ENCODE measurements around the gene MTUS2. TPM values are rescaled to one million over a fixed set of nuclear protein-coding genes. Genes with fewer than 3 reads are reported as not detected.

The MTUS2 gene
- total RNA-seq, 2 donors from 2014 or later = 4.0 to 5.4 TPM

DNA sequence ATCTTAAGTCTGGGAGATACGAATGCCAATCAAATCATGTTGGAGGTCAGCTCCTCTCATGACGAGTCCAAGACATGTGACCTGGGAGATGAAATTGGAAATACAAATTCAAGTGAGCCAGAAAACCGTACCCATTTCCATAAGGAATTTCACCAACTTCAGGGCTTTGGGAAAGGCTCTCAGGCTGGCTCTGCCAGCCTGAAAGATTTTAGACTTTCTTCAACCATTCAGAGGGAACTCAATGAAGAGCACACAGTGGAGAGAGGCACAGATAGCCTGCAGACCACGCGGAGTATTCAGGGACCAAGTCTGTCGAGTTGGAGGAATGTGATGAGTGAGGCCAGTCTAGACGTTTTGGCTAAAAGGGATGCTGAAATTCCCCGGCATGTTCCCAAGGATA is 204.6 kb downstream of the MTUS2 start:
- no peak for ATAC-seq
- TF ChIP-seq, protein P1, sequence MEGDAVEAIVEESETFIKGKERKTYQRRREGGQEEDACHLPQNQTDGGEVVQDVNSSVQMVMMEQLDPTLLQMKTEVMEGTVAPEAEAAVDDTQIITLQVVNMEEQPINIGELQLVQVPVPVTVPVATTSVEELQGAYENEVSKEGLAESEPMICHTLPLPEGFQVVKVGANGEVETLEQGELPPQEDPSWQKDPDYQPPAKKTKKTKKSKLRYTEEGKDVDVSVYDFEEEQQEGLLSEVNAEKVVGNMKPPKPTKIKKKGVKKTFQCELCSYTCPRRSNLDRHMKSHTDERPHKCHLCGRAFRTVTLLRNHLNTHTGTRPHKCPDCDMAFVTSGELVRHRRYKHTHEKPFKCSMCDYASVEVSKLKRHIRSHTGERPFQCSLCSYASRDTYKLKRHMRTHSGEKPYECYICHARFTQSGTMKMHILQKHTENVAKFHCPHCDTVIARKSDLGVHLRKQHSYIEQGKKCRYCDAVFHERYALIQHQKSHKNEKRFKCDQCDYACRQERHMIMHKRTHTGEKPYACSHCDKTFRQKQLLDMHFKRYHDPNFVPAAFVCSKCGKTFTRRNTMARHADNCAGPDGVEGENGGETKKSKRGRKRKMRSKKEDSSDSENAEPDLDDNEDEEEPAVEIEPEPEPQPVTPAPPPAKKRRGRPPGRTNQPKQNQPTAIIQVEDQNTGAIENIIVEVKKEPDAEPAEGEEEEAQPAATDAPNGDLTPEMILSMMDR (IDR thresholded peaks at IDR 0.05) = no peak
- no peak for TF ChIP-seq POLR2A (IDR thresholded peaks at IDR 0.05)
- Histone ChIP-seq H3K36me3 (replicated peaks in 1 of 2; ENCODE audit: insufficient read depth in 1 of 2, low read depth in 2 of 2) (no peaks in the 10 kb centered on the region), H3K4me1 (no peaks in the 10 kb centered on the region), H3K27me3 (no peaks in the 10 kb centered on the region), H3K9me3 (no peaks in the 10 kb centered on the region), H3K4me3 (no peak overlapping the region), H3K27ac (no peak overlapping the region)
- no peak for DNase-seq
- WGBS, 2 donors = 70 to 74% methylated on average over 8 of the region's 8 CpGs
- intact Hi-C loops (cut with DNase I) = no loop called here

DNA sequence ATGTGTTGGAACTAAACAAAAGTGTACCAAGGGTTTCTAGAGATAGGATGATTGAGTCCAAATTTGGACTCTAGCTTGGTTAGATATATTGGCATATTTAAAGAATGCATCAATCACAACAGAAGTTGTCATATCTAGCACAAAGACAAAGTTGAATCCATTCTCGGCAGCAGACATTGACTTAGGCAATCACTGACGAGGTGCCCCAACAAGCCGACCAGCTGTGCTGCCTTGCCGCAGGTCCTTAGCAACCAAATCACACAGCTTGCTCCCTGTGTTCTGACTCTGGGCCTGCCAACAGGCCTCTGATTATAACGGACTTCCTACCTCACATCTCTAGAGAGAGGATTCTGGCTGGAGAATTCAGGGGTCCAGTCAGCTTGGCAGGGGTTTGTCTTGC is 208.7 kb downstream of the MTUS2 start:
- intact Hi-C loops (cut with DNase I) = no loop called here
- no peak overlapping the region for H3K4me3 ChIP-seq
- TF ChIP-seq, protein P1 (IDR thresholded peaks at IDR 0.05) = no peak
- no peak for TF ChIP-seq POLR2A (IDR thresholded peaks at IDR 0.05)
- 64 to 85% methylated on average over 5 of the region's 5 CpGs for WGBS, 2 donors
- DNase-seq = peak in 1 of 4 donors; percentile 10
- H3K27me3 ChIP-seq = no peaks in the 10 kb centered on the region
- no peaks in the 10 kb centered on the region for H3K4me1 ChIP-seq
- H3K9me3 ChIP-seq = no peaks in the 10 kb centered on the region
- H3K36me3 ChIP-seq (replicated peaks in 1 of 2; ENCODE audit: insufficient read depth in 1 of 2, low read depth in 2 of 2) = no peaks in the 10 kb centered on the region
- H3K27ac ChIP-seq = no peak overlapping the region
- no peak for ATAC-seq

DNA sequence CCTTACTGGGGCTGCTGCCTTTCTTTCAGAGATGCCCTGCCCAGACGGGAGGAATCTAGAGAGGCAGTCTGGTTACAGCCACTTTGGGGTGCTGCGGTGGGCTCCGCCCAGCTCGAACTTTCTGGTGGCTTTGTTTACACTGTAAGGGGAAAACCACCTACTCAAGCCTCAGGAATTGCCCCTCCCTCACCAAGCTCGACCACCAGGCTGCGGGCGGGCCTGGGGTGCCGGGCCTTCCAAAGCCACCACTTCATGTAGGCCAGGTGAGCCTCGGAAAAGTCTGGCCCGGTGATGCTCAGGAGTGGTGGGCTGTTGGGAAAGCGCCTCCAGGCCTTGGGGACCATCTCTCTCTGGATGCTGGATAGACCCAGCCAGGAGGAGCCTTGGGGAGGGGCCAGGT is 218.6 kb downstream of the MTUS2 start:
- Histone ChIP-seq H3K9me3 (no peaks in the 10 kb centered on the region), H3K27ac (no peak overlapping the region), H3K27me3 (no peaks in the 10 kb centered on the region), H3K4me3 (no peak overlapping the region), H3K36me3 (replicated peaks in 1 of 2; ENCODE audit: insufficient read depth in 1 of 2, low read depth in 2 of 2) (no peaks in the 10 kb centered on the region), H3K4me1 (no peaks in the 10 kb centered on the region)
- DNase-seq (no peak), ATAC-seq (no peak)
- 84% methylated on average over 11 of the region's 11 CpGs; no CpG with 5 or more reads in 1 of the 2 donors for WGBS, 2 donors
- intact Hi-C loops (cut with DNase I) = no loop called here
- no peak for TF ChIP-seq POLR2A (IDR thresholded peaks at IDR 0.05)
- TF ChIP-seq, protein P1 (IDR thresholded peaks at IDR 0.05) = no peak

DNA sequence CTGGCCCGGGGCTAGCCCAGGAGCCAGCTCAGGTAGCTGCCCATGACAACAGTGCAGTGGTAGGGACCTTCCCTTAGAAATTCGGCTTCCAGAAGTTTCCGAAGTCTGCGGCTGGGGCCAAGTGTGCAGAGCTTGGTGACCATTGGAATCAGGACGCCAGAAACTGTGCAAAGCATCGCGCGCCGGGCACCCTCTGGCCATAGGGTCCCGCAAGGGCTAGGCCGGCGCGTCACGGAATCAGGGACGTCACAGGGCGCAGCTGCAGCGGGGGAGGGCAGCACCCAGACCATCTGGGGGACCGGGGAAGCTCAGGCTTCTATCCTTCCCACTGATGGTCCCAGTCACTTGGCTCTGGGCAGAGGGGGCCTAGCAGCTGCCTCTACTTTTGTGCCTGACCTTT is 219.1 kb downstream of the MTUS2 start:
- no peak for TF ChIP-seq POLR2A (IDR thresholded peaks at IDR 0.05)
- TF ChIP-seq, protein P1 (IDR thresholded peaks at IDR 0.05) = no peak
- Histone ChIP-seq H3K36me3 (replicated peaks in 1 of 2; ENCODE audit: insufficient read depth in 1 of 2, low read depth in 2 of 2) (no peaks in the 10 kb centered on the region), H3K4me3 (no peak overlapping the region), H3K4me1 (no peaks in the 10 kb centered on the region), H3K27ac (no peak overlapping the region), H3K9me3 (no peaks in the 10 kb centered on the region), H3K27me3 (no peaks in the 10 kb centered on the region)
- 84% methylated on average over 13 to 18 of the region's 18 CpGs for WGBS, 2 donors
- ATAC-seq = no peak
- intact Hi-C loops (cut with DNase I) = no loop called here
- no peak for DNase-seq

DNA sequence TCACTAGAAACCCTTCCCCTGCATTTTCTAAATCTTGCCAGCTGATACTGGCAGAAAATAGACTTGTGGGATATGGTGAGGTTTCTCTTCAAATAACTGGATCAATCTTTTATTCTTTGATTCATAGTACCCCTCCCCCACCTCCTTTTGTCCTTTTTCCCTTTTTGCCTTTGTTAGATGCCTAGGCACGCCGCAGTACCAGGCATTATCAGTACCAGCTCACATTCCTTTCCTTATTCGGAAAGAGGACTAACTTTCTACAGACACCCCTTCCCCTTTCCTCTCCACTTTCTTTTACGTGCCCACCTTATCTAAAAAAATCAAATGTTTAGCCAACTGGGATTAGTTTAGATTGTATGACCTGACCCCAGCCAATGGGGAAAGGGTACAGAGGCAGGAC is 226.4 kb downstream of the MTUS2 start:
- no peak overlapping the region for H3K27ac ChIP-seq
- ATAC-seq (no peak), DNase-seq (no peak)
- H3K4me3 ChIP-seq = no peak overlapping the region
- intact Hi-C loops (cut with DNase I) = no loop called here
- TF ChIP-seq, protein P1 (IDR thresholded peaks at IDR 0.05) = no peak
- TF ChIP-seq POLR2A (IDR thresholded peaks at IDR 0.05) = no peak
- no peaks in the 10 kb centered on the region for H3K4me1 ChIP-seq
- no peaks in the 10 kb centered on the region for H3K27me3 ChIP-seq
- H3K36me3 ChIP-seq (replicated peaks in 1 of 2; ENCODE audit: insufficient read depth in 1 of 2, low read depth in 2 of 2) = no peaks in the 10 kb centered on the region
- H3K9me3 ChIP-seq = no peaks in the 10 kb centered on the region
- WGBS, 2 donors = 27 to 33% methylated on average over 4 of the region's 4 CpGs

Data from body of pancreas (tissue), 4 donors.